T follicular helper cell (primary cell): ENCODE data around the gene OR1N1.
"Not testable (repeated sequence)": the region's sequence is repeated elsewhere in the genome, so short reads cannot be mapped to it uniquely, and the experiment has no call there.

Source experiments
- DNase-seq: peaks from one replicate; pipeline ENCODE4 v3.0.0-alpha.2; 2020; ENCODE audit warnings: low read depth
- total RNA-seq, 2 experiments: gene quantifications; one replicate each; lab custom pipeline; 2026; lab: John Stamatoyannopoulos, UW

Gene OR1N1
- 0 reads per million in 2 experiments for total RNA-seq

DNA sequence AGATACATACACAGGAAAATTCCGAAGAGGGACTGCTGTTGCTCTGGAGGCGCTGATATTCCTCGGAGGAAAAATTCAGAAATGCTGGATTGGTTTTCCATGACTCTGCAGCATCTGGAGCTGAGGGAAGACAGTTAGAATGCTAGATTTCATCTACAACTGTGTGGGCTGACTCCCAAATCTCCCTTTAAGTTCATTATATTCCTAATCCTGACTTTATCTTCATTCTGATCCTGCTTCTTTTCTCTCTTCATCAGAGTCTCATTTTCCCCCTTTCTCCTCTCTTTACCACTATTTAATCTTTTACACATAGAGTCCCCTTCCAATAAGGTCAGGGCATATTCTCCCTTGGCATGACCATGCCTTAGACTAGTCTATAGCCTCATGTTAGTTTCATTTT lies at the start of gene OR1N1:
TSS of gene OR1N1 (minus strand) at position 101 of the 400 bp plus-strand sequence. CDS start at position 101, 0 bp downstream.
- no peak for DNase-seq

- no peak for DNase-seq
Observed at GRCh38 chr9:122572456-122572855, 45.4 kb upstream of the OR1N1 start.

- no peak for DNase-seq
Observed at GRCh38 chr9:122567901-122568300, 40.8 kb upstream of the OR1N1 start.

GRCh38 chr9:122562134-122562760 lies 35.2 kb upstream of the OR1N1 start:
- DNase-seq: no peak

DNA sequence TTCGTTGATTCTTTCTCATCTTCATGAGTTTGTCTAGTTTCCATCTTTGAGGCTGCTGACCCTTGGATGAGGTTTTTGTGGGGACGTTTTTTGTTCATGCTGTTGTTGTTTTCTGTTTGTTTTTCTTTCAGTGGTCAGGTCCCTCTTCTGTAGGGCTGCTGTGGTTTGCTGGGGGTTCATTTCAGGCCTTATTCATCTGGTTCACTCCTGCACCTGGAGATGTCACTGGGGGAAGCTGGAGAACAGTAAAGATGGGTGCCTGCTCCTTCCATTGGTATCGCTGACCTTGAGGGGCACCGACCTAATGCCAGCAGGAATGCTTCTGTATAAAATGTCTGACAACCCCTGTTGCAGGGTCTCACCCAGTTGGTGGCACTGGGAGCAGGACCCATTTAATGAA lies 34.4 kb upstream of the OR1N1 start:
- DNase-seq: no peak

GRCh38 chr9:122552812-122553211 lies 25.7 kb upstream of the OR1N1 start, which contains the start of gene OR1N2:
Gene OR1N2 (plus strand): TSS chr9:122553112. CDS start chr9:122553212, 100 bp downstream.
- no peak for DNase-seq

DNA sequence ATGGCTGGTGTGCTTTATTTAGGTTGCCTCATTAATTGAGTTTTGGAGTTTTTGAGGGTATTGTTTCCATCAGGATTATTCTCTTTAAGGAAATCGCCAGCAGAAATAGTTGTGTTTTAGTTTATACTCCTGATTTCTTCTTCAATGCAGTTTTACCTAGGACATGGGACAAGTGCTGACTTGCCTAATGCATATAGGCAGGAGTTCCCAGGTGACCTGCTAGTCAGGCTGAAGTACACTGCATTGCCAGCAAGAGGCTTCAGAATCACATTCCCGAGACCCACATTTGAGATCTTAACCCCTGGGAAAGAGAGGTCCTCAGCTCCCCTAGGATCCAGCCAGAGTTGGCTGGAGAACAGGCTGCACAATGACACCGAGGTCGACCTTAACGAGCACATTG lies 24.3 kb upstream of the OR1N1 start:
- no peak for DNase-seq

- DNase-seq: no peak
Observed at GRCh38 chr9:122546196-122546595, 19.1 kb upstream of the OR1N1 start.

GRCh38 chr9:122538757-122539156 lies 11.7 kb upstream of the OR1N1 start:
- DNase-seq: no peak

GRCh38 chr9:122537066-122537465 lies 10.0 kb upstream of the OR1N1 start:
- DNase-seq: not testable (repeated sequence)

DNA sequence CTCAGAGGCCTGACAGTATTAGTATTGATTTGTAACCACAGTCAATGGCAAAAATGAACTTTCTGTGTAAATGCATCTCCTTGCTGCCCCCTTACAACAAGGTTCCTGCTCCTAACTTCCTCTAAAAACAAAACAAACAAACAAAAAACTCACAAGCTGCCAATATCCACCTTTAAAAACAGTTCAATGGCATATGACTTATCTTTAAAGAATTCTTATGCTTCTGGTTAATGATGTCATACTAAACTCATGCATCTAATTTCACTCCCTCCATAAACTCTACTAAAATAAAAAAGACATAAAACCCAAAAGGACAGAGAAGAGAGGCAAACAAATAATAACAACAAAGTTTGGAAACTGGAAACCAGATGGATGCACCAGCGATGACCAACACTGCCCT lies 9.0 kb upstream of the OR1N1 start:
- no peak for DNase-seq

GRCh38 chr9:122531157-122531556 lies 4.1 kb upstream of the OR1N1 start:
- not testable (repeated sequence) for DNase-seq

GRCh38 chr9:122526602-122527001 lies 491 bp downstream of the OR1N1 start:
- DNase-seq: no peak

- DNase-seq: no peak
Observed at GRCh38 chr9:122519376-122519775, 7.7 kb downstream of the OR1N1 start.

DNA sequence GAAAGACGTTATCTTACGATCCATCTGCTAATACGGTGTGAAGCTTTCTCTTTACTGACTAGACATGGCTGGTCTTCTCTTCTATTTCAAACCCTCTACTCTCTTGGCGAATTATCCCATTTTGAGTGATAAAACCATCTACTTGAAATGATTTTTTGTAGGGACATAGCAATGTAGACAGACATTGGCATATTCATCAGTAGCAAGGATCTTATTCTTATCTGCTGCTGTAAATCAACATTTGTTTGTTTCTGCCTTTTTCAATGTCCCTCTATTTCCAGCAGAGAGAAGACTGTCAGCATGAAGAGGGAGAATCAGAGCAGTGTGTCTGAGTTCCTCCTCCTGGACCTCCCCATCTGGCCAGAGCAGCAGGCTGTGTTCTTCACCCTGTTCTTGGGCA lies 8.3 kb downstream of the OR1N1 start, which contains the start of gene OR1J4:
TSS of gene OR1J4 (plus strand) at position 301 of the 400 bp plus-strand sequence. CDS start at position 301, 0 bp downstream.
- DNase-seq: no peak

GRCh38 chr9:122518226-122518625 lies 8.9 kb downstream of the OR1N1 start:
- no peak for DNase-seq

DNA sequence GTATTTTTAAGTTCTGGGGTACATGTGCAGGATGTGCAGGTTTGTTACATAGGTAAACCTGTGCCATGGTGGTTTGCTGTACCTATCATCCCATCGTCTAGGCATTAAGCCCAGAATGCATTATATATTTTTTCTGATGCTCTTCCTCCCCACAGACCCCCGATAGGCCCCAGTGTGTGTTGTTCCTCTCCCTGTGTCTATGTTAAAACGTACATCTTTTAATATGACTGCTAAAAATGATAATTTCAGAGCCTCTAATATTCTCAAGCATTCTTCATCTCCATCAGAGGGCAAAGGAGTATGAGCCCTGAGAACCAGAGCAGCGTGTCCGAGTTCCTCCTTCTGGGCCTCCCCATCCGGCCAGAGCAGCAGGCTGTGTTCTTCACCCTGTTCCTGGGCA lies 16.6 kb downstream of the OR1N1 start, which contains the start of gene OR1J2:
TSS of gene OR1J2 (plus strand) at position 301 of the 400 bp plus-strand sequence. CDS start at position 301, 0 bp downstream.
- no peak for DNase-seq

- DNase-seq: no peak
Observed at GRCh38 chr9:122506964-122507363, 20.1 kb downstream of the OR1N1 start.

- no peak for DNase-seq
Observed at GRCh38 chr9:122498883-122499288, 28.2 kb downstream of the OR1N1 start.

GRCh38 chr9:122479062-122479461 lies 48.0 kb downstream of the OR1N1 start:
- no peak for DNase-seq

GRCh38 chr9:122477826-122478225 lies 49.3 kb downstream of the OR1N1 start, which contains the start of gene OR1J1:
Gene OR1J1 (minus strand): TSS chr9:122477926. CDS start chr9:122477926, 0 bp downstream.
- DNase-seq: no peak

DNA sequence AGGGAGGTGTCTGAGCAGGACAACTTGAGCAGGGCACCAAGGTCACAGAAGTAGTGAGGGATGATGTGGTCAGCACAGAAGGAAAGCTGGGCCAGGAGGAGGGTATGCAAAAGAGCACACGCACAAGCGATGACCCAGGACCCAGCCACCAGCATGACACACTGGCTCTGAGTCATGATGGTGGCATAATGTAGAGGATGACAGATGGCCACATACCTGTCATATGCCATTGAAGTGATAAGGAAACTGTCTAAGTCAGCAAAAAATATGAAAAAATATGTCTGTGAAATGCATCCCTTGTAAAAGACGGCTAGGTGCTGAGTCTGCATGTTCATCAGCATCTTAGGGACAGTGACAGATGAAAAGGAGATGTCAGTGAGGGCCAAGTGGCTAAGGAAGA lies 49.7 kb downstream of the OR1N1 start:
- no peak for DNase-seq
